ENCODE results near the gene ZNF891.

The ZNF891 gene

DNA sequence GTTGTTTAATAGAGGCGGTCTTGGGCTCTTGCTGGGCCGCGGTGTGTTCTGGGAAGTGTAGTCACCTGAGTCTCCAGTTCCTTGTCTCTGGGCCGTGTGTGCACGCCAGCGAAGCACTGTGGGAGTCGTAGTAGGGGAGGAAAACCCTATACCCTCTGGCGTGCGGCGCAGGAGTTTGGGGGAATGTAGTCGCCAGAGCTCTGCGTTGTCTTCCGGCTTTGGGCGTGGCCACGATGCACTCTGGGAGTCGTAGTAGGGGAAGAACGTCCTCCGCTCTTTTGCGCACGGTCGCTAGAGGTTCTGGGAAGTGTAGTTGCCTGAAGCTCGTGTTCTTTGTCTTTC is 50.1 kb downstream of the ZNF891 start:
- peak; percentile 95 to 100 (median 99) for DNase-seq
- intact Hi-C loops (cut with DNase I): loop anchor here (1.0 kb wide), 3 partner anchors 43 to 101 kb away; partner anchors contain the start of genes ZNF26, ZNF268 and ZNF84

GRCh38 chr12:133073836-133074235 is 56.2 kb downstream of the ZNF891 start:
- intact Hi-C loops (cut with DNase I): no loop called here
- no peak for DNase-seq

DNA sequence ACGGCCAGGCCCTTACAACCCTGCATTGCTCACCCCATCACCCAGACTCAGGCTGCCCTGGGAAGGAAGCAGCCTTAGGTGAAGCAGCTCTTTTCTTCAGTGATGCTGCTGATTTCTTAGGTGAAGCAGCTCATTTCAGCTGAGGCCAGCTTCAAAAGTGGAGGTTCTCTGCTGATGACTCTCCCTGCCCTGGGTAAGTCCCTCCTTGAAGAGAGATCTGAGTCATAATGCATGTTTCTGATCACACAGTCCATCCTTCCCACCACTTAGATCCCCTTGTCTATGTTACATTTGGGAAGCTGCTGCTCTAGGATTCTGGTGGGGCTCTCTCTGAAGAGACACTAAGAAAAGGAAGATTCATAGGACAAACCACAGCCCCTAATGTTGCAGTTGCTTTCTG is 66.5 kb downstream of the ZNF891 start:
- DNase-seq: no peak
- intact Hi-C loops (cut with DNase I): no loop called here

DNA sequence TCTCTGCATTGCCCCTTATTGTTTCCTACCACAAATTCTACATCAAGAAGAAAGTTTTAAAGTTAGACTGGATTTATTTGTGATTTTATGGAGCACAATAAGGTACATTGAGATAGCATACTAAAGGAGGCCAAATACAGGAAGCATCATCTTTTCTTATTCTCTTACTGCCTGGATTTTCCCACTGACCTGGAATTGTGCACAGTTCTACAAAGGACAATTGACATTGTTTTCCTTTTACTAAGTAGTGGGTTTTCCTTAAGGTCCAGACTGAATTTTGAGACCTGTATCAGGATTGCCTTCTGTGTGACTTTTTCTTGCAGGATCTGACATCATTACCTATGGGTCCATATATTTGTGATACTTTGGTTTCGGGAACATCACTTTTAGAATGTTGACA is 68.1 kb downstream of the ZNF891 start:
- no peak for DNase-seq

GRCh38 chr12:133058203-133059113 is 71.6 kb downstream of the ZNF891 start:
- DNase-seq: no peak
- intact Hi-C loops (cut with DNase I): no loop called here

More for the DNA sequence above, 68.1 kb downstream of the ZNF891 start:
- intact Hi-C loops (cut with DNase I): no loop called here

- intact Hi-C loops (cut with DNase I): no loop called here
- DNase-seq: no peak
Observed at GRCh38 chr12:133057446-133057845, 72.6 kb downstream of the ZNF891 start.

Data from head of caudate nucleus (tissue), 42 donors.